Vagina (tissue), 2 donors: Measurements from ENCODE around the gene VCX2. TPM values are rescaled to one million over a fixed set of nuclear protein-coding genes. Genes with fewer than 3 reads are reported as not detected.
"Not testable (repeated sequence)": the region's sequence is repeated elsewhere in the genome, so short reads cannot be mapped to it uniquely, and the experiment has no call there.

Source experiments
- DNase-seq, 2 donors: peaks; one replicate each; pipeline ENCODE4 v3.0.0-alpha.2; 2017; ENCODE audit errors: extremely low spot score in 2 of 2
- H3K27ac ChIP-seq: fragments of 200-600 bp; sonication (generic); one replicate; pipeline ENCODE4 v1.5.1; 2019
- H3K27me3 ChIP-seq: fragments of 200-600 bp; sonication (generic); one replicate; pipeline ENCODE4 v1.5.1; 2019
- H3K36me3 ChIP-seq, 2 donors: fragments of 200-600 bp; sonication (generic); one replicate each; pipeline ENCODE4 v1.5.1; 2017 to 2019
- H3K4me1 ChIP-seq: fragments of 200-600 bp; sonication (generic); one replicate; pipeline ENCODE4 v1.5.1; 2019
- H3K4me3 ChIP-seq, 2 donors: fragments of 200-600 bp; sonication (generic); 1 replicate in 1 of 2; 2 replicates in 1 of 2; pipeline ENCODE4 v1.5.1; 2016 to 2019
- H3K9me3 ChIP-seq: fragments of 200-600 bp; sonication (generic); one replicate; pipeline ENCODE4 v1.5.1; 2019
- CTCF ChIP-seq, 3 experiments: fragments of 450-650 bp in 2 of 3; fragments of 200-600 bp in 1 of 3; sonication (generic) in 1 of 3; IDR thresholded peaks; one replicate each; pipeline ENCODE4 v1.5.1; 2017 to 2019; ENCODE audit warnings: antibody characterized with exemption in 3 of 3, mild to moderate bottlenecking in 2 of 3, moderate library complexity in 2 of 3
- POLR2A ChIP-seq, 2 donors: fragments of 450-650 bp; IDR thresholded peaks; one replicate each; pipeline ENCODE4 v1.6.1; 2017; ENCODE audit warnings: antibody characterized with exemption in 2 of 2, mild to moderate bottlenecking in 2 of 2, moderate library complexity in 2 of 2
- POLR2AphosphoS5 ChIP-seq, 2 donors: sonication (generic); formaldehyde crosslinking; IDR thresholded peaks; one replicate each; pipeline ENCODE4 v1.9.0; 2017; ENCODE audit warnings: antibody characterized with exemption in 2 of 2, mild to moderate bottlenecking in 2 of 2, low read depth in 1 of 2; ENCODE audit not compliant: insufficient read depth in 1 of 2
- intact Hi-C: fragments of 100-400 bp; cut with DNase I; formaldehyde crosslinking; loops from one replicate; pipeline ENCODE4 v1.15.1; 2023
- total RNA-seq: library from RNA; depleted of rRNA; stranded (reverse); fragments of >200 nt; gene quantifications from one replicate; pipeline ENCODE4 v1.2.3, GENCODE V29; 2016

VCX2 gene
- not detected for total RNA-seq

GRCh38 chrX:8171169-8171568 is at the start of gene VCX2:
TSS of gene VCX2 (minus strand) at chrX:8171267. CDS start at chrX:8170643, 624 bp downstream.
- H3K36me3 ChIP-seq, H3K4me3 ChIP-seq, H3K9me3 ChIP-seq, H3K27me3 ChIP-seq, H3K4me1 ChIP-seq, DNase-seq, intact Hi-C loops, H3K27ac ChIP-seq: not testable (repeated sequence)

- no peaks in the 10 kb centered on the region for H3K36me3 ChIP-seq
- DNase-seq: no peak
- intact Hi-C loops: no loop called here
- H3K4me3 ChIP-seq: no peak overlapping the region
- H3K27ac ChIP-seq: no peak overlapping the region
- peaks cover 6% of the 10 kb centered on the region for H3K4me1 ChIP-seq
- no peaks in the 10 kb centered on the region for H3K27me3 ChIP-seq
- TF ChIP-seq CTCF (IDR thresholded peaks at IDR 0.05): no peak
- no peak for TF ChIP-seq POLR2AphosphoS5 (IDR thresholded peaks at IDR 0.05; ENCODE audit: insufficient read depth in 1 of 2, low read depth in 1 of 2)
- TF ChIP-seq POLR2A (IDR thresholded peaks at IDR 0.05): no peak
- no peaks in the 10 kb centered on the region for H3K9me3 ChIP-seq
Measured at GRCh38 chrX:8204943-8205342, 33.9 kb upstream of the VCX2 start.

- Histone ChIP-seq H3K27me3 (no peaks in the 10 kb centered on the region), H3K4me1 (peaks cover 6% of the 10 kb centered on the region), H3K36me3 (no peaks in the 10 kb centered on the region), H3K27ac (no peak overlapping the region), H3K4me3 (no peak overlapping the region), H3K9me3 (no peaks in the 10 kb centered on the region)
- intact Hi-C loops: no loop called here
- DNase-seq: no peak
- no peak for TF ChIP-seq CTCF (IDR thresholded peaks at IDR 0.05)
- TF ChIP-seq POLR2AphosphoS5 (IDR thresholded peaks at IDR 0.05; ENCODE audit: insufficient read depth in 1 of 2, low read depth in 1 of 2): no peak
- no peak for TF ChIP-seq POLR2A (IDR thresholded peaks at IDR 0.05)
Measured at GRCh38 chrX:8204169-8204935, 33.3 kb upstream of the VCX2 start.

- Histone ChIP-seq H3K4me1 (peaks cover 6% of the 10 kb centered on the region), H3K27me3 (no peaks in the 10 kb centered on the region), H3K9me3 (no peaks in the 10 kb centered on the region), H3K36me3 (no peaks in the 10 kb centered on the region), H3K27ac (no peak overlapping the region), H3K4me3 (no peak overlapping the region)
- TF ChIP-seq POLR2AphosphoS5 (IDR thresholded peaks at IDR 0.05; ENCODE audit: insufficient read depth in 1 of 2, low read depth in 1 of 2): no peak
- no peak for TF ChIP-seq CTCF (IDR thresholded peaks at IDR 0.05)
- no peak for TF ChIP-seq POLR2A (IDR thresholded peaks at IDR 0.05)
- DNase-seq: no peak
- intact Hi-C loops: no loop called here
Measured at GRCh38 chrX:8201896-8202331, 30.8 kb upstream of the VCX2 start.

GRCh38 chrX:8196776-8197175 is 25.7 kb upstream of the VCX2 start:
- Histone ChIP-seq H3K27ac (no peak overlapping the region), H3K4me3 (no peak overlapping the region), H3K4me1 (peaks cover 4% of the 10 kb centered on the region), H3K9me3 (no peaks in the 10 kb centered on the region), H3K27me3 (no peaks in the 10 kb centered on the region), H3K36me3 (no peaks in the 10 kb centered on the region)
- no peak for DNase-seq
- TF ChIP-seq CTCF (IDR thresholded peaks at IDR 0.05) (no peak), POLR2AphosphoS5 (IDR thresholded peaks at IDR 0.05; ENCODE audit: insufficient read depth in 1 of 2, low read depth in 1 of 2) (no peak), POLR2A (IDR thresholded peaks at IDR 0.05) (no peak)
- intact Hi-C loops: no loop called here
